Progenitor cell of endocrine pancreas (in vitro differentiated cells): ENCODE results near the gene PAFAH2. TPM values are rescaled to one million over a fixed set of nuclear protein-coding genes. Genes with fewer than 3 reads are reported as not detected.
"Not testable (repeated sequence)": the region's sequence is repeated elsewhere in the genome, so short reads cannot be mapped to it uniquely, and the experiment has no call there.

Source experiments
- DNase-seq: peaks from one replicate; pipeline ENCODE4 v3.0.0; 2021; ENCODE audit warnings: low spot score; ENCODE audit not compliant: unreplicated experiment
- H3K27ac Mint-ChIP-seq: 2 replicates; pipeline ENCODE4 v1.8.0; 2021; ENCODE audit warnings: mild to moderate bottlenecking, moderate library complexity, mixed read lengths
- H3K27me3 Mint-ChIP-seq: 2 replicates; pipeline ENCODE4 v1.8.0; 2021; ENCODE audit warnings: mixed read lengths
- H3K36me3 Mint-ChIP-seq: 2 replicates; pipeline ENCODE4 v1.8.0; 2022; ENCODE audit warnings: mixed read lengths; ENCODE audit not compliant: insufficient read depth
- H3K4me1 Mint-ChIP-seq: 2 replicates; pipeline ENCODE4 v1.8.0; 2021; ENCODE audit warnings: low read depth, mixed read lengths
- H3K4me3 Mint-ChIP-seq: 2 replicates; pipeline ENCODE4 v1.8.0; 2021; ENCODE audit warnings: low read depth, mild to moderate bottlenecking, moderate library complexity, mixed read lengths
- H3K9me3 Mint-ChIP-seq: 2 replicates; pipeline ENCODE4 v1.8.0; 2021; ENCODE audit warnings: low read depth, mixed read lengths
- CTCF ChIP-seq: fragments of 200-600 bp; sonication (generic); IDR thresholded peaks from one replicate; pipeline ENCODE4 v1.5.0; 2021; ENCODE audit warnings: antibody characterized with exemption, mild to moderate bottlenecking; ENCODE audit not compliant: unreplicated experiment
- total RNA-seq: library from RNA; stranded (reverse); gene quantifications from 2 replicates; pipeline ENCODE4 v1.2.1, GENCODE V29; 2021

PAFAH2 gene
- total RNA-seq, 1 donor from 2014 or later, result 12.8 TPM

DNA sequence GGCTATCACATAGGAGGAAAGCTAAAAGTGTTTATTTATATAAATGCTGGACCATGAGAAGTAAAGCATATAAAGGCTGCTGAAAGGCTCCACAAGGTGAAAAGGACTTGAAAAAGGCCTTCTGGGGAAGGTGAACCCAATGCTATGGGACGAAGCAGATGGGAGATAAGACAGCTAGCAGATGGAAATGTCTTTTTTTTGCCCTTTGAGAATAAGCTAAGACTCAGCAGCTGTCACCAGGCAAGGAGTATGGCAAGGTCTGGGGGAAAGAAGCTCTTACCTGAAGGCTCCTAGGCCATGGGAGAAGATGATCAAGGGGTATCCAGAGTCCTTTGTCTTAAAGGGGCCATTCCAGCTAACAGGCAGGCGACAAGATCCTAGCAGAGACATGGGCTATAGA, 9.9 kb downstream of the PAFAH2 start:
- Mint-ChIP-seq H3K27ac (no peak overlapping the region), H3K27me3 (no peaks in the 10 kb centered on the region), H3K4me1 (no peaks in the 10 kb centered on the region), H3K36me3 (peaks cover 19% of the 10 kb centered on the region), H3K9me3 (no peaks in the 10 kb centered on the region), H3K4me3 (no peak overlapping the region)
- no peak for TF ChIP-seq CTCF
- DNase-seq, result no peak

DNA sequence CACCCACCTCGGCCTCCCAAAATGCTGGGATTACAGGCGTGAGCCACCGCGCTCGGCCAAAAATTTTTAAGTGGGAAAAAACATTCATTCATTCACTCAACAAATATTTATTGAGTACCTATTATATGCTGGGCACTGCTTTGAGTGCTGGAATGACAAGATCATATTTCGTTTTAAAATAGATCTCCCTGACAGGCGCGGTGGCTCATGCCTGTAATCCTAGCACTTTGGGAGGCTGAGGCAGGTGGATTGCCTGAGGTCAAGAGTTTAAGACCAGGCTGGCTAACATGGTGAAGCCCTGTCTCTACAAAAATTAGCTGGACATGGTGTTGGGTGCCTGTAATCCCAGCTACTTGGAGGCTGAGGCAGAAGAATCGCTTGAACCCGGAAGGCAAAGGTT, 11.1 kb downstream of the PAFAH2 start:
- DNase-seq, H3K4me3 Mint-ChIP-seq, H3K27me3 Mint-ChIP-seq, H3K27ac Mint-ChIP-seq, H3K4me1 Mint-ChIP-seq, H3K9me3 Mint-ChIP-seq: not testable (repeated sequence)
- H3K36me3 Mint-ChIP-seq, result peaks cover 28% of the 10 kb centered on the region

GRCh38 chr1:25985670-25986069, 12.2 kb downstream of the PAFAH2 start:
- Mint-ChIP-seq H3K27me3 (no peaks in the 10 kb centered on the region), H3K27ac (peak overlapping the region; percentile 63), H3K4me1 (no peaks in the 10 kb centered on the region), H3K4me3 (no peak overlapping the region), H3K36me3 (peaks cover 32% of the 10 kb centered on the region), H3K9me3 (no peaks in the 10 kb centered on the region)
- TF ChIP-seq CTCF, result no peak
- DNase-seq, result no peak

DNA sequence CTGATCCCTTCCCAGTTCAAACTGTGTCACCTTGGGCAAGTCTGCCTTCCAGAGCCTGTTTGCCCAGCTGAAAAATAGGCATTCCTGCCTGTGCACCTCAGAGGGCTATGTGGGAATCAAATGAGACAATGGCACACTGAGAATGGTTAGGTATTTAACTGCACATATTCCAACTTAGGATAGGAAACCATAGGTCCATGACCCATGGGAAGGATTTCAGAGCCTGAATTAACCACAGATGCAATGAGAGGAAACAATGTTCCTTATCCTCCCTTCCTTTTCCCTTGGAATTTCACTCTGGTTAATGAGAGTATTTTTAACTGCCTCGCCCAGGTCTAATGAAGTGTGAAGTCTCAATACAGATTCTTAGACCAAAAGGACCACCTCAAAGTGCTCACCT, 12.7 kb downstream of the PAFAH2 start:
- no peaks in the 10 kb centered on the region for H3K9me3 Mint-ChIP-seq
- no peak for TF ChIP-seq CTCF
- peaks cover 32% of the 10 kb centered on the region for H3K36me3 Mint-ChIP-seq
- no peaks in the 10 kb centered on the region for H3K4me1 Mint-ChIP-seq
- no peak overlapping the region for H3K27ac Mint-ChIP-seq
- no peak for DNase-seq
- H3K27me3 Mint-ChIP-seq, result no peaks in the 10 kb centered on the region
- H3K4me3 Mint-ChIP-seq, result no peak overlapping the region

DNA sequence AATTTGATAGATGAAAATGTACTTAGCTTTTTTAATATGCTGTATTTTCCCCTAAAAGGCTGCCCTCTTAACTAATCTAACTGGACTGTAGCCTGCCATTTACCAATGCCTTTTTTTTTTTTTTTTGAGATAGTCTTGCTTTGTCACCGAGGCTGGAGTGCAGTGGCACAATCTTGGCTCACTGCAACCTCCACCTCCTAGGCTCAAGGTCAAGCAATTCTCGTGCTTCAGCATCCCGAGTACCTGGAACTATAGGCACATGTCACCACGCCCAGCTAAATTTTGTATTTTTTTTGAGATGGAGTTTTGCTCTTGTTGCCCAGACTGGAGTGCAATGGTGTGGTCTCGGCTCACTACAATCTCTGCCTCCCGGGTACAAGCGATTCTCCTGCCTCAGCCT, 18.7 kb downstream of the PAFAH2 start:
- no peak for DNase-seq
- Mint-ChIP-seq H3K27me3 (no peaks in the 10 kb centered on the region), H3K4me3 (no peak overlapping the region), H3K27ac (no peak overlapping the region), H3K9me3 (no peaks in the 10 kb centered on the region), H3K36me3 (peaks cover 39% of the 10 kb centered on the region), H3K4me1 (no peaks in the 10 kb centered on the region)
- no peak for TF ChIP-seq CTCF

GRCh38 chr1:25978403-25978802, 19.5 kb downstream of the PAFAH2 start:
- no peak for TF ChIP-seq CTCF
- H3K36me3 Mint-ChIP-seq, result peaks cover 36% of the 10 kb centered on the region

More at GRCh38 chr1:25978403-25978802, 19.5 kb downstream of the PAFAH2 start:
- no peaks in the 10 kb centered on the region for H3K27me3 Mint-ChIP-seq
- DNase-seq, result no peak
- H3K9me3 Mint-ChIP-seq, result no peaks in the 10 kb centered on the region
- no peaks in the 10 kb centered on the region for H3K4me1 Mint-ChIP-seq
- H3K27ac Mint-ChIP-seq, result no peak overlapping the region
- H3K4me3 Mint-ChIP-seq, result no peak overlapping the region
